Hypothalamus (tissue), 51 donors: ENCODE data around the gene LTA.
A peak's percentile ranks its signal among the peaks of the same experiment; 100 is the strongest.
"Not testable (repeated sequence)": the region's sequence is repeated elsewhere in the genome, so short reads cannot be mapped to it uniquely, and the experiment has no call there.

Experiments
- DNase-seq, 51 donors: peaks; one replicate each; lab custom pipeline; 2025; lab: John Stamatoyannopoulos, UW

Gene LTA

DNA sequence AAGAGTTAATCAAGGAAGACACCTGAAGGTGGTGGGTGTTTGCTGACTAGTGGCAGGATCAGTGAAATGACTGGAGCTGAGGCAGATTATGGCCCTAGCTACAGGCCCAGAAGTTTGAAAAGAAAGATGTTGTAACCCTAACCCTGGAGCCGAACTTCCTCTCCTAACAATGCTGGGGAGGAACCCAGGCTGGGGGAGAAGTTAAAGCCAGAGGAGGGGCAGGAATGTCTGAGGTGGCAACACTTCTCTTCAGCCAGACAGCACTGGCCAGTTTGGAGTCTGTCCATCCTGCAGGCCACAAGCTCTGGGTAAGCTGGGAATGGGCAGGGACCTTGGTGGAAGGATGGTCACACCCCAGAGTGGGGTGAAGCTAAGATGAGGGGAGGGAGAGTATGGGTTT, 13.9 kb downstream of the LTA start, which contains the start of gene LST1:
Gene LST1, plus strand, starts transcription at position 270 of the 400 bp plus-strand sequence. CDS start 1,023 bp downstream, outside the sequence.
- peak in 4 of 51 donors; percentile 9 to 30 (median 21) for DNase-seq

DNA sequence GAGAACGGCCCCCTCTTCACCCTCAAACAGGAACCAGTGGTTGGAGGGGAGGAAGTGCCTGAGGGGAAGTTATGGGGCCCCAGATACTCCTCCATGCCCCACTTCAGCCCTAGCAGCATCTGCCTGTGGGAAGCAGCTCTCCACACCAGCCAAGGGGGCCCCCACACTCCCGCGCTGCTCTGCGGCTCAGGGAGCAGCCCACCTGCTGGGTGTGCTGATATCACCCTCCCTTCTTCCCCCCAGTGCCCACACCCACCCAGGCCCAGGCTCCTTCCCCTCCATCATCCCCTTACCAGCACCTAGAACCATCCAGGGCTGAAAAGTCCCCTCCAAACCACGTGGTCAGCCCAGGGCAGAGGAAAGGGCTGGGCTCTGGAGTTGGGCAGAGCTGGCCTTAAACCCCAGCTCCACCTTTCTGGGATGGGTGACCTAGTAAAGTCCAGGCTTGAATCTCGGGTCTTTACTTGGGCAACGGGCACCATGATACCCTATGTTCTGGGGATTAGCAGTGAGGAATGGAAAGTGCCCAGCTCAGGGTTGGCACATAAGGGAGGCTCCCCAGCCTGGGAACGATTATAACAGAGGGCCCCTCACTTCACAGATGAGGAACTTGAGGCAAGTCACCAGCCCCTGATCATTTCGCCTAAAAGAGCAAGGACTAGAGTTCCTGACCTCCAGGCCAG, 14.7 kb downstream of the LTA start:
- DNase-seq: peak in 12 of 51 donors; percentile 6 to 56 (median 18)

DNA sequence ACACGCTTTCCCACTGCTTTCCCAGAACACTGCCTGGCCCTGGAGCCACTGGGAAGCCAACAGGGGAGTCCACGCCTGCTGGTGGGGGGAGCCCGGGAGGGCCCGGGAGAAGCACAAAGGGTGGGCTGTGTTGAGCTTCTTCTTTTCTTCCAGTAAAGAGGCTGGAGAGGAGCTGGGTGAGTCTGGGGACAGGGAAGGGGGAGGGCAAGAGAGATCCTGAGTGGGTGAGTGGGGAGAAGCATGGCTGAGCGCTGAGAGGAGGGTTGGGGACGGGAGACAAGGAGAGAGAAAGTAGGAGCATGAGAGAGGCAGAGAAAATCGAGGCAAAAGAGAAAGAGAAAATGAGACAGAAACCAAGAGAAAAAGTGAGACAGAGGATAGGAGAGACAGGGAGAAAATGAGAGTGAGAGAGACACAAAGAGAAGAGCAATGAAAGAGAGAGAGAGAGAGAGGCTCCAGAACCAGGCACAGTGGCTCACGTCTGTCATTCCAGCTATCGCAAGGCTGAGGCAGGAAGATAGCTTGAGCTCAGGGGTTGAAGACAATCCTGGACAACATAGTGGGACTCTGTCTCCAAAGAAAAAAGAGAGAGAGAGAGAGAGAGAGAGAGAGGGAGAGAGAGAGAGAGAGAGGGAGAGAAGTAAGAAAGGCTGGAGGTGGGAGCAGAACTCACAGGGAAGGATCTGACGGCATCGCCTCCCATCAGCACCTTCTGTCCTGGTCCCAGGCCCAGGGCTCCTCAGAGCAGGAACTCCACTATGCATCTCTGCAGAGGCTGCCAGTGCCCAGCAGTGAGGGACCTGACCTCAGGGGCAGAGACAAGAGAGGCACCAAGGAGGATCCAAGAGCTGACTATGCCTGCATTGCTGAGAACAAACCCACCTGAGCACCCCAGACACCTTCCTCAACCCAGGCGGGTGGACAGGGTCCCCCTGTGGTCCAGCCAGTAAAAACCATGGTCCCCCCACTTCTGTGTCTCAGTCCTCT, 16.0 kb downstream of the LTA start:
- no peak for DNase-seq

- DNase-seq: no peak
Measured at GRCh38 chr6:31588871-31589650, 17.0 kb downstream of the LTA start.

DNA sequence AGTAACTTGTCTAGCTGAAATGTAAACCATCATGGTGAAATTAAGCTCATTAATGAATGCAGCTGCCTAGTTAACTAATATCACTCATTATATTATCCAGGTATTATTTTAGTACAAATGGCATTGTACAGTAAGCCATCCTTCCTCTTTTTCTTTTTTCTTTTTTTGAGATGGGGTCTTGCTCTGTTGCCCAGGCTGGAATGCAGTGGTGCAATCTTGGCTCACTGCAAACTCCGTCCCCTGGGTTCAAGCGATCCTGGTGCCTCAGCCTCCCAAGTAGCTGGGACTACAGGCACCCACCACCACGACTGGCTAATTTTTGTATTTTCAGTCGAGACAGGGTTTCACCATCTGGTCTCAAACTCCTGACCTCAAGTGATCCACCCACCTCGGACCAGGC, 18.6 kb downstream of the LTA start:
- not testable (repeated sequence) for DNase-seq

- DNase-seq: no peak
Measured at GRCh38 chr6:31592396-31592771, 20.3 kb downstream of the LTA start.

- no peak for DNase-seq
Measured at GRCh38 chr6:31597006-31597405, 24.9 kb downstream of the LTA start.

DNA sequence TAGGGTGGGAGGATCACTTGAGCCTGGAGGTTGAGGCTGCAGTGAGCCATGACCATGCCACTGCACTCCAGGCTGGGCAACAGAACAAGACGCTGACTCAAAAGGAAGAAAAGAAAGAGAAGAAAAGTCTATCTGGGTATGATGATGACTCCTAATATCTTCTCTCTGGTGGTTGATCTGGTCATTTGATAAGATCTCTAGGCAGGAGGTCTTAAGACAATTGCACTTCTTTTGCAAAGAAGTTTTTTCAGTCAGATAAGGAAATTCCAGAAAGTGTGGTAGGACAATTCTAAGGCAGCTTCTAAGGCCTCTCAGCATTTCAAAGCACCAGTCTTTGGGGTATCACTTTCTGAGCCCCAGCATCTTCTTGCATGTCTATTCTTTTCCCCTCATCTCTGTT, 35.2 kb downstream of the LTA start:
- no peak for DNase-seq

DNA sequence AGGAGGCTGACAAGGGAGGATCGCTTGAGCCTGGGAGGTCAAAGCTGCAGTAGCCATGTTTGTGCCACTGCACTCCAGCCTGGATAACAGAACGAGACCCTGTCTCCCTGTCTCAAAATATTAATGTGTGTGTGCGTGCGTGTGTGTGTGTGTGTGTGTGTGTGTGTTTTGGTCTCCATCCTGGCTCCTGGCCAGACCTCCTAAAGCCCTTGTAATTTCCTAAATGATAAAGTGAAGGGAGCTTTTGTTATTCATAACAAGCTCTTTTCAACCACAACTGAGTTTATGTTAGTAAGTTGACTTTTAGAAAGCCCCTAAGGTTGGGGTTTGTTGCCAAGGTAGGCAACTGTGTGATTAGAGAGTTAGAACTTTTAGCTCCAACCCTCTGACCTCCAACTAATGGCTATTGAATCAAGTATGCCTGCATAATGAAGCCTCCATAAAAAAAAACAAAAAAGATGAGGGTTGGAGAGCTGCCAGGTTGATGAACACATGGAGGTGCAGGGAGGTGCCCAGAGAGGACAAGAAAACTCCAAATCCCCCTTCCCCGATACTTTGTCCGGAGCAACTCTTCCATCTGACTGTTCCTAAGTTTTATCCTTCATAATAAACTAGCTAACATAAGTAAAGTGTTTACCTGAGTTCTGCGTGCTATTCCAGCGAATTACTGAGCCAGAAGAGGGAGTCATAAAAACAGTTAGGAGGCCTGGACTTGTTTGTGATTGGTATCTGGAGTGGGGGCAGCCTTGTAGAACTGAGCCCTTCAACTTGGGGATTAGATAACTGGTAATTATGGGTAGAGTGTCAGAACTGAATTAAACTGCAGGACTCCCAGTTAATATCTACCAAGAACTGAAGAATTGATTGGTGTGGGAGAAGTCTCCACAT, 37.7 kb downstream of the LTA start:
- no peak for DNase-seq

DNA sequence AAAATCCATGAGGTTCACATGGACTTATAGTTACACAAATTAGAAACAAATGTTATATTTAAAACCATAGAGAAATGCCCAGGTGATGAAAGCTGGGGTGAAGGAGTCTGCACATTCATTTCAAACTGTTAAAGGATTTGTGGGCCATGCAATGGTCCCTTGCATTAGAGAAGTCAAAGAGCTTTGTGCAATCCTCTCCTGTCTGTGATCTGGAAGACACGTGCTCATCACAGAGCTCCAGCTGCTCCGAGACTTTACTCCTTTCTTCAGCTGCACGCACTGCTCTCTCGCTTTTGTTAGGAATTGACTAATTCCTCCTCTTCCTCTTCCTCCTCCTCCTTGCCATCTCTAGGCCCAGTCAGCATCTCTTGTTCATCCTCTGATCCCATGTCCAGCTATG, 38.9 kb downstream of the LTA start:
- no peak for DNase-seq

- peak in 3 of 51 donors; percentile 7 to 18 (median 7) for DNase-seq
Measured at GRCh38 chr6:31614075-31614619, 42.1 kb downstream of the LTA start.

- DNase-seq: peak in 1 of 51 donors; percentile 25
Measured at GRCh38 chr6:31614684-31615578, 42.8 kb downstream of the LTA start, which contains the start of gene AIF1. Gene AIF1 (plus strand): TSS chr6:31615234. CDS start chr6:31615330, 96 bp downstream.

- peak in 1 of 51 donors; percentile 10 for DNase-seq
Measured at GRCh38 chr6:31615748-31616147, 43.7 kb downstream of the LTA start.

DNA sequence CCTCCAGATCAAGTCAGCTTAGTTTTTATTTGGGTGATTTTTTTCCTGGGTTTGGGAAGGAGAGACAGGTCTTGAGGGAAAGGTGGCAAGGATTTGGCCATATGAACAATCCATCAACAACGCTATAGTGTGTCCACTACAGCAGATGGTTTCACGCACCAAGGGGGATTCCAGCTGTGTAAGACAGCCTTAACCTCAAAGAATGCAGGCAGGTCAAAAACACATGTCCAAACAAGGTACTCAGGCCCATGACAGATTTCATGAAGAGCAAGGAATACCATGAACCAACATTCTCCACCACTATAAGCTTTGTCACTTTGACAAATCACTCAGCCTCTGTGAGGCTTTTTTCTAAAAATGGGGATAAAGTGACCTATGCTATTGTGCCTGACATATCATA, 44.9 kb downstream of the LTA start:
- no peak for DNase-seq

DNA sequence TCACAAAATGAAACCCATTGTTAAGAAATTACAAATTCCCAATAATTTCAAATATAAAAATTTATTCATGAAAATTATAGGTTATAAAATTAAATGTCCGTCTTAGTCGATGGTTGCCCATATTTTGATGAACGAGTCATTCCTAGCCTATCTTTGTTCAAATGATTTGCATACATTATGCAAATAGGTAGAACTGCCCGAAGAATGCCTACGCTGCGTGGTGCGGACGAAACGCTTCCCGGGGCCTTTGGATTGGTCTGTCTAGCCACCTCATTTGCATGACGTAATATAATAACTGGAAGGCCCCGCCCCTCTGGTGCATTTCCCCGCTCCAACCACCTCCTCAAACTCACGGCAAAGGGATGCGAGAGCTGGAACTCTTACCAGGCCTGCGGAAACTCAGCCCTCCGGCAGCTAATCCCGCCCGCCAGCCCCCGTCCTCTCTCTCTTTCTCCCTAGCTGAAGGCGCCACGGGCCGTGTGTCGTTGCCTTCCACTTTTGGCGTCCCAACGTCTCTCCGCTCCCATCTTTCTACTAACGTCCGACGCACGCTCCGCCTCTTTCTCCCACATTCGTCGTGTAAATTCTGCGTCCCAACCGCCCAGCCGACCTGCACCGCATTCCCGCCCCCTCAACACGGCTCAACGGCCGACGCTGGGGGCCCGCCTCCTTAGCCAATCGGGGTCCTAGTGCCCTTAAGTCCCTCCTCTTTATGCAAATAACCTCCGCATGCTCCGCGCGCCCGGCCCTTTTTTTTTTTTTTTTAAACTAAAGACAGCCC, 47.9 kb downstream of the LTA start:
- peak in 50 of 51 donors; percentile 77 to 100 (median 97) for DNase-seq

DNA sequence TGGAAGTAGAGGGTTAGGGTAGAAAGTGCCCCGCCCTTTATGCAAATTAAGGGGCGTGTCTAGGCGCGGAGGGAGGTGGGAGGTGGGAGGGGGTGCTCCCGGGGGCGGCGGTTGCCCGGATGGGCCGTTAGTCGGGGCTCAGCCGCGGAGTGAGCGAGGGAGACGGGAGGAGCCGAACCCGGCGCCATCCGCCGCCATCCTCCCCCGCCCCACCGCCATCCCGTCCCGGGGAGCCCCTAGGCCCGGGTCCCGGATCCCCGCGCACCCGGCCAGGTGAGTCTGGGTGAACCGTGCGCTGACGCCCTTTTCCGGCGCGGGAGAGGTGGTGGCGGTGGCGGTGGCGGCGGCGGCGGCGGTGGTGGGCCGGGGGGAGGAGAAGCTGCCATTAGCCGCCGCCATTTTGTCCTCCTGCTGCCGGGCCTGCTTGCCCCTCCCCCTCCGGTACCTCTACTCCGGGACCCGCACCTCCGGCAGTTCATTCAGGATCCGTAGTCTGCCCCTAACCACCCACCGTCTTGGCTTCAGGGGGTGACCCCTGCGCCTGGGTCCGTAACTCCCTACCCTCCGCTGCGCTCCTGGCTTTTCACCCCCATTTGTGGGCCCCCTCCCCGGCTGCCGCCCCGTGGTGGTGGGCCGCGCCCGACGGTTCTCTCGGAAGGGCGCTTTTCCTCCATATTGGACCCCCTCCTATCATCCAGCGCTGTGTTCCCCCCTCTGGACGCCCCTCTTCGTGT, 48.7 kb downstream of the LTA start, which contains the start of gene PRRC2A:
Gene PRRC2A, plus strand, starts transcription at position 130 of the 734 bp plus-strand sequence. CDS start 2,075 bp downstream, outside the sequence.
- DNase-seq: peak in 36 of 51 donors; percentile 48 to 100 (median 84)
